ENCODE measurements around the gene RELL2.
A peak's percentile ranks its signal among the peaks of the same experiment; 100 is the strongest.

Gene RELL2

GRCh38 chr5:141681695-141682641, 45.2 kb downstream of the RELL2 start, which contains the start of gene ARAP3:
Gene ARAP3 (minus strand): TSS chr5:141682230. CDS start chr5:141680486, 1,744 bp downstream.
- Histone ChIP-seq H3K4me3 (ENCODE audit: low read length) (no peak within 1 kb of the TSS; the same call in 1 of the 2 replicates), H3K9me3 (replicated peaks; ENCODE audit: insufficient read depth, low read length) (no peaks in the 10 kb centered on the region), H3K27me3 (replicated peaks; ENCODE audit: insufficient read depth, low read length) (peaks cover 13% of the 10 kb centered on the region; the same call in 1 of the 2 replicates), H3K79me2 (ENCODE audit: low read length) (no peaks in the 10 kb centered on the region), H4K20me1 (ENCODE audit: insufficient read depth, low read length) (no peaks in the 10 kb centered on the region), H3K27ac (ENCODE audit: low read length) (no peak within 1 kb of the TSS), H3K9ac (ENCODE audit: low read length) (no peak within 1 kb of the TSS), H2AFZ (ENCODE audit: low read length) (peak within 1 kb of the TSS; percentile 45; the same call in 1 of the 2 replicates), H3K36me3 (replicated peaks; ENCODE audit: insufficient read depth, low read length) (no peaks in the 10 kb centered on the region), H3K9me2 (replicated peaks; ENCODE audit: insufficient read depth, low read length) (no peaks in the 10 kb centered on the region), H3F3A (ENCODE audit: insufficient read depth, low read length) (no peaks in the 10 kb centered on the region), H3K4me1 (ENCODE audit: low read length) (no peaks in the 10 kb centered on the region), H3K4me2 (ENCODE audit: low read depth, low read length) (peak within 1 kb of the TSS; percentile 61; the same call in 1 of the 2 replicates)
- no peak for DNase-seq
- no peak for TF ChIP-seq EZH2 (optimal IDR thresholded peaks at IDR 0.05; ENCODE audit: low read depth, low read length)
- TF ChIP-seq EZH2phosphoT487 (IDR thresholded peaks at IDR 0.05; ENCODE audit: low read length), result no peak
- no peak for TF ChIP-seq CTCF (IDR thresholded peaks at IDR 0.05; ENCODE audit: low read length)

- H2AFZ ChIP-seq (ENCODE audit: low read length), result no peak overlapping the region
- H3K4me2 ChIP-seq (ENCODE audit: low read depth, low read length), result no peak overlapping the region
- TF ChIP-seq EZH2 (optimal IDR thresholded peaks at IDR 0.05; ENCODE audit: low read depth, low read length), result no peak
- no peak for TF ChIP-seq CTCF (IDR thresholded peaks at IDR 0.05; ENCODE audit: low read length)
- TF ChIP-seq EZH2phosphoT487 (IDR thresholded peaks at IDR 0.05; ENCODE audit: low read length), result no peak
- no peak overlapping the region for H3K9ac ChIP-seq (ENCODE audit: low read length)
- no peaks in the 10 kb centered on the region for H3K79me2 ChIP-seq (ENCODE audit: low read length)
- H3K27me3 ChIP-seq (replicated peaks; ENCODE audit: insufficient read depth, low read length), result peaks cover 13% of the 10 kb centered on the region; the same call in 1 of the 2 replicates
- no peaks in the 10 kb centered on the region for H4K20me1 ChIP-seq (ENCODE audit: insufficient read depth, low read length)
- H3F3A ChIP-seq (ENCODE audit: insufficient read depth, low read length), result no peaks in the 10 kb centered on the region
- no peaks in the 10 kb centered on the region for H3K9me3 ChIP-seq (replicated peaks; ENCODE audit: insufficient read depth, low read length)
- H3K36me3 ChIP-seq (replicated peaks; ENCODE audit: insufficient read depth, low read length), result no peaks in the 10 kb centered on the region
- H3K9me2 ChIP-seq (replicated peaks; ENCODE audit: insufficient read depth, low read length), result no peaks in the 10 kb centered on the region
- DNase-seq, result no peak
- no peak overlapping the region for H3K4me3 ChIP-seq (ENCODE audit: low read length)
- H3K27ac ChIP-seq (ENCODE audit: low read length), result no peak overlapping the region
- no peaks in the 10 kb centered on the region for H3K4me1 ChIP-seq (ENCODE audit: low read length)
These were observed 46.9 kb downstream of the RELL2 start for GRCh38 chr5:141683596-141684141.

- Histone ChIP-seq H3K9me2 (replicated peaks; ENCODE audit: insufficient read depth, low read length) (no peaks in the 10 kb centered on the region), H3K36me3 (replicated peaks; ENCODE audit: insufficient read depth, low read length) (no peaks in the 10 kb centered on the region), H3K4me3 (ENCODE audit: low read length) (no peak overlapping the region), H3K79me2 (ENCODE audit: low read length) (no peaks in the 10 kb centered on the region), H4K20me1 (ENCODE audit: insufficient read depth, low read length) (no peaks in the 10 kb centered on the region), H3K9me3 (replicated peaks; ENCODE audit: insufficient read depth, low read length) (no peaks in the 10 kb centered on the region), H3K4me2 (ENCODE audit: low read depth, low read length) (no peak overlapping the region), H3K4me1 (ENCODE audit: low read length) (no peaks in the 10 kb centered on the region), H3K27me3 (replicated peaks; ENCODE audit: insufficient read depth, low read length) (peaks cover 13% of the 10 kb centered on the region; the same call in 1 of the 2 replicates), H3K27ac (ENCODE audit: low read length) (no peak overlapping the region), H3K9ac (ENCODE audit: low read length) (no peak overlapping the region), H2AFZ (ENCODE audit: low read length) (no peak overlapping the region), H3F3A (ENCODE audit: insufficient read depth, low read length) (no peaks in the 10 kb centered on the region)
- TF ChIP-seq CTCF (IDR thresholded peaks at IDR 0.05; ENCODE audit: low read length), result no peak
- TF ChIP-seq EZH2phosphoT487 (IDR thresholded peaks at IDR 0.05; ENCODE audit: low read length), result no peak
- no peak for TF ChIP-seq EZH2 (optimal IDR thresholded peaks at IDR 0.05; ENCODE audit: low read depth, low read length)
- DNase-seq, result no peak
These were observed 48.8 kb downstream of the RELL2 start for GRCh38 chr5:141685591-141685990.

All from MM.1S (cell line).